ENCODE data around the gene BTBD2.
A peak's percentile ranks its signal among the peaks of the same experiment; 100 is the strongest.

The BTBD2 gene

DNA sequence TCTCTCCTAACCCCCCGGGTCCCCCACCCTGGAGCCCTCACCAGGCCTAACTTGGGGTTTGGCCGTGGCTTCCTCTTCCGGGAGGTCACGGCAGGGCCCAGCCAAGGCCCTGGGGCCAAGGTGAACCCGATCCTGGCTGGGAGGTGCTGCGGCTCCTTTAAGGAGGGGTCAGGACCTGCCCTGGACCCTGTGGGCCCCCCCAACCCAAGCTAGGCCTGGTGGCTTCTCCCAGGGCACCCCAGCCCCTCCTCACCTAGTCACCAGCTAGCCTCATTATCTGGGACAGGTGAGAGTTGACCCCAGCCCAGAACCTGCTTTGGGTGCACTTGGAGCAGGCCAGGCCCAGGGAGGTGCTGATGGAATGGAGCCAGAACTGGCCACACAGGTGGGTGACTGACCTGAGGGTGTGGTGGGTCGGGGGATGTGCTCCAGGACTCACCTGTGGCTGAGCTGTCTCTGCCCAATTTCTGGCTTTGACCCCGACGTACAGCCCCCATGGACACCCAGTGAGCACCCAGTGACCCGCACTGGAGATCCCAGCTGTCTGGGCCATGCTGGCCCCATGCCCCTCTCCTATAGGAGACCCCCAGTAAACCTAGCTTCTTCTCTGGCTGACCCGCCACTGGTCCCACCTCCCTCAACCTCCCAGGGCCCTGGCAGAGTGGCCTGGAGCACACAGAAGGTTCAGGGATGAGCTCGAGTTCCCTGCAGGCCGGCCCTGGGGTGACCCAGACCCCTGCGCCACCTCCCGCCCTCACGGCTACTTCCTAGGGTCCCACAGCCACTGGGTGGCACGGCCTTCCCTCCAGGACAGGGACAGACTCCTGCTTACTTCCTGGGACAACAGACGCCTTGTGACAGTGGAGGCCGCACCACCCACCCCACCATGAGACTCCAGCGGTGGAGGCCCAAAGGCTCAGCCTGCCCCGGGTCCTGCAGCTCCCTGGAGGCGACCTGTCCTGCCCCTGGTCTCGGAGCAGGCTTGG lies 42.3 kb upstream of the BTBD2 start:
- Histone ChIP-seq H4K5ac (ENCODE audit: low read length) (no peak overlapping the region), H3K4ac (ENCODE audit: low read depth, low read length) (peak overlapping the region; percentile 27), H2BK5ac (ENCODE audit: low read length) (no peak overlapping the region), H3K56ac (ENCODE audit: low read length) (peak overlapping the region; percentile 42), H2BK15ac (replicated peaks; ENCODE audit: low read depth) (no peak overlapping the region), H3K4me2 (ENCODE audit: low read length) (no peak overlapping the region), H3K79me2 (ENCODE audit: control insufficient read depth, insufficient read depth, low read length) (no peaks in the 10 kb centered on the region), H3K18ac (ENCODE audit: low read length) (peak overlapping the region; percentile 17), H3K79me1 (ENCODE audit: low read length) (no peaks in the 10 kb centered on the region), H3K4me1 (ENCODE audit: control insufficient read depth, low read depth, low read length) (peaks cover 5% of the 10 kb centered on the region), H3K27me3 (ENCODE audit: insufficient read depth, low read length, poor library complexity) (no peaks in the 10 kb centered on the region), H3K9ac (ENCODE audit: low read length) (no peak overlapping the region), H2AK5ac (ENCODE audit: low read length) (no peak overlapping the region), H3K4me3 (ENCODE audit: low read length) (no peak overlapping the region), H3K27ac (ENCODE audit: low read depth, low read length) (no peak overlapping the region), H2BK120ac (ENCODE audit: low read depth, low read length) (no peak overlapping the region), H3K23ac (ENCODE audit: low read length) (no peak overlapping the region), H4K8ac (ENCODE audit: low read depth, low read length) (no peak overlapping the region), H3K36me3 (ENCODE audit: control insufficient read depth, insufficient read depth, low read length) (no peaks in the 10 kb centered on the region)
- WGBS (ENCODE audit: extremely low coverage, insufficient coverage, low lambda C conversion rate) = no CpG with 5 or more reads among the region's 23 CpGs
- no peak for DNase-seq

DNA sequence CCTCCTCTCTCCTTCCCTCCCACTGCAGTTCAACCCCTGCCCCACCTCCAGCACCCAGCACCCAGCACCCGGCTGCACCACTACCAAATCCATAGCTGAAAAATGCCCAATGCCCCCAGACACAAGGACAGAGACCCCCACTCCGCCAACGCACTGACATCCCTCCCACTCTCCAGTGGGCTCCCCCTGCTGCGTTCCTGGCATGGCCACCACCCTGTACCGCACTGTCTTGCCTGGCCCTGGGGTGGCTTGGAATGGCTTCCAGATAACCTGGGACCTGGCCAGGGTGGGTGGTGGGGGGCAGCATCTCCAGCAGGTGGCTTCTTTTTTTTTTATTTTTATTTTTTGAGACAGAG lies 41.3 kb upstream of the BTBD2 start:
- Histone ChIP-seq H3K56ac (ENCODE audit: low read length) (peak overlapping the region; percentile 76), H3K4me2 (ENCODE audit: low read length) (no peak overlapping the region), H4K5ac (ENCODE audit: low read length) (no peak overlapping the region)

DNA sequence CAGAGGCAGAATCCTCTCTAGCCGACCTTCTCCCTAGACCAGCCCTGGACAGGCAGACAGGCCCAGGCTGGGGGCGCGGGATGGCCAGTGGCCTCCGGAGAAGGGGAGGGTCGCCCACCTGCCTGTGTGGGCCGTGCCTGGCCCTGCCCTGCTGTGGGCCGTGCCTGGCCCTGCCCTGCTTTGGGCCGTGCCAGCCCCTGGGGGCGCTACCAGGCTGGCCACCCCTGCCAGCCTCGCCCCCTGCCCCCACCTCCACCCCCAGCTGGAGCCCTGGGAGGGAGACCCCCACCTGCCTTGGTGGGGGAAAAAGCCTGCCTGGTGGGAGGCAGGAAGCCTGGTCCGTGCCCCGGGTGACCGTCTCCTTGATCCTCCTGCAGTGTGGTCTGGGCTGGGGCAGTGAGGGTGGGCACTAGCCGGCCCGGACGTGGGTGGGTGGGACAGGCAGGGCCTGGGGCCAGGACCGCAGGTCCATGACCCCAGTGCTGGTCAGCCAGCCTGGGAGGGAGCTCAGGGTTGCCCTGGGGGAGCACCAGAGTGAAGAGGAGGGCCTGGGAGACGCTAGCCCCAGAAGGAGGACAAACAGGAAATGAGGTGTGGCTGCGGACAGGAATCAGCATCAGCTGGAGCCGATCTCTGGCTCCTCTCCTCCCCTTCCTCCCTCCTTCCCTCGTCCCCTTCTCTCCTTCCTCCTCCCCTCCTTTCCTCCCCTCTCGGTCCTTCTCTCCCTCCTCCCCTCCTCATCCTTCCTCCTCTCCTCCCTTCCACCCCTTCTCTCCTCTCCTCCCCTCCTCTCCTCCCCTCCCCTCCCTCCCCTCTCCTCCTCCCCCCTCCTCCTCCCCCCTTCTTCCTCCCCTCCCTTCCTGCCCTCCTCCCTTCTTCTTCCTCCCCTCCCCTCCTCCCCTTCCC lies 40.7 kb upstream of the BTBD2 start:
- no CpG with 5 or more reads among the region's 22 CpGs for WGBS (ENCODE audit: extremely low coverage, insufficient coverage, low lambda C conversion rate)

More for the DNA sequence above, 41.3 kb upstream of the BTBD2 start:
- Histone ChIP-seq H3K27me3 (ENCODE audit: insufficient read depth, low read length, poor library complexity) (no peaks in the 10 kb centered on the region), H3K4me1 (ENCODE audit: control insufficient read depth, low read depth, low read length) (peaks cover 5% of the 10 kb centered on the region), H3K18ac (ENCODE audit: low read length) (no peak overlapping the region), H3K79me1 (ENCODE audit: low read length) (no peaks in the 10 kb centered on the region), H4K8ac (ENCODE audit: low read depth, low read length) (no peak overlapping the region), H2BK120ac (ENCODE audit: low read depth, low read length) (no peak overlapping the region), H2BK5ac (ENCODE audit: low read length) (peak overlapping the region; percentile 70), H3K27ac (ENCODE audit: low read depth, low read length) (no peak overlapping the region), H3K4me3 (ENCODE audit: low read length) (no peak overlapping the region), H3K36me3 (ENCODE audit: control insufficient read depth, insufficient read depth, low read length) (no peaks in the 10 kb centered on the region), H3K9ac (ENCODE audit: low read length) (no peak overlapping the region), H2AK5ac (ENCODE audit: low read length) (no peak overlapping the region), H3K4ac (ENCODE audit: low read depth, low read length) (no peak overlapping the region), H3K23ac (ENCODE audit: low read length) (no peak overlapping the region), H2BK15ac (replicated peaks; ENCODE audit: low read depth) (no peak overlapping the region), H3K79me2 (ENCODE audit: control insufficient read depth, insufficient read depth, low read length) (no peaks in the 10 kb centered on the region)
- DNase-seq = no peak
- no CpG with 5 or more reads among the region's 5 CpGs for whole genome bisulfite sequencing (ENCODE audit: extremely low coverage, insufficient coverage, low lambda C conversion rate)

DNA sequence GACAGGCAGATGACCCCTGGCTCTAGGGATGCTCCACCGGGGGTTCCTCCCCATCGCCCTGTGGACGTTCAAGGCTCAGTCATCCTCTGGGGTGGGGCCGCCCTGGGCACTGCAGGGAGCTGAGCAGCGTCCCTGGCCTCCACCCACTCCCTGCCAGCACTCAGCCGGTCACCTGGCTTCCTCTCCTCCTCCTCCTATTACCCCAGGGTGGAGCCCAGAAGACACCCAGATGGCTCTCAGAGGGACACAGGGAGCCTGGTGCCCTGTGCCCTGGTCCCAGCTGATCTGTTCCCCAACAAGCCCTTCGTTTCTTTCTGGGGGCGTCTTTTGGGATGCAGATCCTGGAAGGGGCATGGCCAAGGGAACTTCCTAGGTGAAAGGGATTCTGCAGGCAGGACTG lies 39.2 kb upstream of the BTBD2 start:
- H3K4ac ChIP-seq (ENCODE audit: low read depth, low read length) = no peak overlapping the region
- no CpG with 5 or more reads among the region's 8 CpGs for WGBS (ENCODE audit: extremely low coverage, insufficient coverage, low lambda C conversion rate)
- H3K36me3 ChIP-seq (ENCODE audit: control insufficient read depth, insufficient read depth, low read length) = no peaks in the 10 kb centered on the region
- H3K4me3 ChIP-seq (ENCODE audit: low read length) = no peak overlapping the region
- H3K56ac ChIP-seq (ENCODE audit: low read length) = no peak overlapping the region
- peaks cover 2% of the 10 kb centered on the region for H3K4me1 ChIP-seq (ENCODE audit: control insufficient read depth, low read depth, low read length)
- H4K5ac ChIP-seq (ENCODE audit: low read length) = no peak overlapping the region
- peaks cover 7% of the 10 kb centered on the region for H3K79me2 ChIP-seq (ENCODE audit: control insufficient read depth, insufficient read depth, low read length)
- no peak overlapping the region for H2AK5ac ChIP-seq (ENCODE audit: low read length)
- H4K8ac ChIP-seq (ENCODE audit: low read depth, low read length) = no peak overlapping the region
- no peak for DNase-seq
- H3K27ac ChIP-seq (ENCODE audit: low read depth, low read length) = no peak overlapping the region
- H3K23ac ChIP-seq (ENCODE audit: low read length) = no peak overlapping the region
- H3K4me2 ChIP-seq (ENCODE audit: low read length) = no peak overlapping the region
- no peak overlapping the region for H2BK5ac ChIP-seq (ENCODE audit: low read length)
- H2BK15ac ChIP-seq (replicated peaks; ENCODE audit: low read depth) = no peak overlapping the region
- H3K9ac ChIP-seq (ENCODE audit: low read length) = no peak overlapping the region
- H3K18ac ChIP-seq (ENCODE audit: low read length) = no peak overlapping the region
- peaks cover 3% of the 10 kb centered on the region for H3K79me1 ChIP-seq (ENCODE audit: low read length)
- no peaks in the 10 kb centered on the region for H3K27me3 ChIP-seq (ENCODE audit: insufficient read depth, low read length, poor library complexity)
- H2BK120ac ChIP-seq (ENCODE audit: low read depth, low read length) = no peak overlapping the region

More for the DNA sequence above, 40.7 kb upstream of the BTBD2 start:
- peak overlapping the region; percentile 21 for H3K27ac ChIP-seq (ENCODE audit: low read depth, low read length)
- H3K56ac ChIP-seq (ENCODE audit: low read length) = peak overlapping the region; percentile 86
- H3K4me2 ChIP-seq (ENCODE audit: low read length) = no peak overlapping the region
- no peaks in the 10 kb centered on the region for H3K36me3 ChIP-seq (ENCODE audit: control insufficient read depth, insufficient read depth, low read length)
- H4K5ac ChIP-seq (ENCODE audit: low read length) = peak overlapping the region; percentile 71
- H3K18ac ChIP-seq (ENCODE audit: low read length) = peak overlapping the region; percentile 46
- no peak overlapping the region for H3K4me3 ChIP-seq (ENCODE audit: low read length)
- H3K23ac ChIP-seq (ENCODE audit: low read length) = no peak overlapping the region
- peak; percentile 78 for DNase-seq
- H3K9ac ChIP-seq (ENCODE audit: low read length) = peak overlapping the region; percentile 37
- H3K79me2 ChIP-seq (ENCODE audit: control insufficient read depth, insufficient read depth, low read length) = no peaks in the 10 kb centered on the region
- H3K27me3 ChIP-seq (ENCODE audit: insufficient read depth, low read length, poor library complexity) = no peaks in the 10 kb centered on the region
- H2BK5ac ChIP-seq (ENCODE audit: low read length) = no peak overlapping the region
- H2AK5ac ChIP-seq (ENCODE audit: low read length) = no peak overlapping the region
- H4K8ac ChIP-seq (ENCODE audit: low read depth, low read length) = no peak overlapping the region
- H2BK120ac ChIP-seq (ENCODE audit: low read depth, low read length) = no peak overlapping the region
- peaks cover 5% of the 10 kb centered on the region for H3K4me1 ChIP-seq (ENCODE audit: control insufficient read depth, low read depth, low read length)
- no peak overlapping the region for H2BK15ac ChIP-seq (replicated peaks; ENCODE audit: low read depth)
- no peaks in the 10 kb centered on the region for H3K79me1 ChIP-seq (ENCODE audit: low read length)
- peak overlapping the region; percentile 92 for H3K4ac ChIP-seq (ENCODE audit: low read depth, low read length)

DNA sequence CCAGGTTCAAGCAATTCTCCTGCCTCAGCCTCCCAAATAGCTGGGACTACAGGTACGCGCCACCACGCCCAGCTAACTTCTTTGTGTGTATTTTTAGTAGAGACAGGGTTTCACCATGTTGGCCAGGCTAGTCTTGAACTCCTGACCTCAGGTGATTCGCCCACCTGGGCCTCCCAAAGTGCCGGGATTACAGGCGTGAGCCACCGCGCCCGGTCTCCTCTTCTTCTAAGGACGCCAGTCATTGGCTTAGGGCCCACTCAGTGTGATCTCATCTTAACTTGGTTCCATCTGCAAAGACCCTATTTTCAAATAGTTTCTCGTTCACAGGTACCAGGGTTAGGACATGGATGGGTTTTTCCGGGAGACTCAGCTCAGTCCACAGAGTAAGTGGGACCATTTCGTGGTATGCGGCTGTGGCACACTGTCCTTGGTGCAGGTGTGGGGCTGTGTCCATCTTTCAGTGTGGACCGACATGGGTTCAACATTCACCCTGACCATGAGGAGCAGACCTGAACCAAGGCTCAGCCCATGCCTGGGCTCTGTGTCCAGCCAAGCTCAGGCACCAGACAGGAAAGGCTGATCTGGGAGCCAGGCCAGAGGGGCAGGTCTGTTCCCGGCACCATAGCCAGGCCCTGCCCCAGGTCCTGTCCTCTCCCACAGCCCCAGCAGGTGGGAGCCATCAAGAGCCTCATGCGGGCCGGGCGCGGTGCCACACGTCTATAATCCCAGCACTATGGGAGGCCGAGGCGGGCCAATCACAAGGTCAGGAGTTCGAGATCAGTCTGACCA lies 38.3 kb upstream of the BTBD2 start:
- Histone ChIP-seq H3K4me1 (ENCODE audit: control insufficient read depth, low read depth, low read length) (peaks cover 4% of the 10 kb centered on the region), H2BK5ac (ENCODE audit: low read length) (no peak overlapping the region), H2BK15ac (replicated peaks; ENCODE audit: low read depth) (no peak overlapping the region), H3K18ac (ENCODE audit: low read length) (no peak overlapping the region), H3K36me3 (ENCODE audit: control insufficient read depth, insufficient read depth, low read length) (no peaks in the 10 kb centered on the region), H3K4ac (ENCODE audit: low read depth, low read length) (no peak overlapping the region), H4K8ac (ENCODE audit: low read depth, low read length) (no peak overlapping the region), H3K79me1 (ENCODE audit: low read length) (peaks cover 10% of the 10 kb centered on the region), H3K56ac (ENCODE audit: low read length) (no peak overlapping the region), H2AK5ac (ENCODE audit: low read length) (no peak overlapping the region), H3K27me3 (ENCODE audit: insufficient read depth, low read length, poor library complexity) (no peaks in the 10 kb centered on the region), H2BK120ac (ENCODE audit: low read depth, low read length) (no peak overlapping the region), H3K79me2 (ENCODE audit: control insufficient read depth, insufficient read depth, low read length) (peaks cover 16% of the 10 kb centered on the region), H3K4me3 (ENCODE audit: low read length) (no peak overlapping the region), H3K4me2 (ENCODE audit: low read length) (no peak overlapping the region), H3K23ac (ENCODE audit: low read length) (no peak overlapping the region), H3K9ac (ENCODE audit: low read length) (no peak overlapping the region), H4K5ac (ENCODE audit: low read length) (no peak overlapping the region), H3K27ac (ENCODE audit: low read depth, low read length) (no peak overlapping the region)
- DNase-seq = no peak
- WGBS (ENCODE audit: extremely low coverage, insufficient coverage, low lambda C conversion rate) = no CpG with 5 or more reads among the region's 24 CpGs
